Gastrocnemius medialis (tissue), 4 donors: Measurements from ENCODE around the gene DYNC2H1.

Experiments
- POLR2A ChIP-seq, 2 donors: fragments of 450-650 bp; IDR thresholded peaks; one replicate each; pipeline ENCODE4 v1.6.1; 2017; ENCODE audit warnings: antibody characterized with exemption in 2 of 2, mild to moderate bottlenecking in 2 of 2, moderate library complexity in 2 of 2
- TF ChIP-seq, protein P1 (sequence below), 5 experiments: fragments of 450-650 bp in 3 of 5; fragments of 200-600 bp in 2 of 5; sonication (generic) in 2 of 5; IDR thresholded peaks in 4 of 5; conservative IDR thresholded peaks in 1 of 5; 1 replicate in 4 of 5; 2 replicates in 1 of 5; pipeline ENCODE4 v1.5.1; 2016 to 2019; ENCODE audit warnings: antibody characterized with exemption in 5 of 5, mild to moderate bottlenecking in 3 of 5, moderate library complexity in 3 of 5

DNA sequence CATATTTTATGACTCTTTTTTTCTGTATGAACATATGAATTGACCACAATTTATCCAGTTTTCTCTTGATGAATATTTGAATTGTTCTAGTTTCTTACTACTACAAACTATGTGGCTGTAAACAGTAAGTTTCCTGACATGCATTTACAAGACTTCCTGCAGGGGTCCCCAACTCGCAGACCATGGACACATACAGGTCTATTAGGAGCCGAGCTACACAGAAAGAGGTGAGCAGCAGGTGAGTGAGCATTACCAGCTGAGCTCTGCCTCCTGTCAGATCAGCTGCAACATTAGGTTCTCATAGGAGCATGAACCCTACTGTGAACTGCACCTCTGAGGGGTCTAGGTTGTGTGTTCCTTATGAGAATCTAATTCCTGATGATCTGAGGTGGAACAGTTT is 379.4 kb downstream of the DYNC2H1 start:
- TF ChIP-seq, protein P1, sequence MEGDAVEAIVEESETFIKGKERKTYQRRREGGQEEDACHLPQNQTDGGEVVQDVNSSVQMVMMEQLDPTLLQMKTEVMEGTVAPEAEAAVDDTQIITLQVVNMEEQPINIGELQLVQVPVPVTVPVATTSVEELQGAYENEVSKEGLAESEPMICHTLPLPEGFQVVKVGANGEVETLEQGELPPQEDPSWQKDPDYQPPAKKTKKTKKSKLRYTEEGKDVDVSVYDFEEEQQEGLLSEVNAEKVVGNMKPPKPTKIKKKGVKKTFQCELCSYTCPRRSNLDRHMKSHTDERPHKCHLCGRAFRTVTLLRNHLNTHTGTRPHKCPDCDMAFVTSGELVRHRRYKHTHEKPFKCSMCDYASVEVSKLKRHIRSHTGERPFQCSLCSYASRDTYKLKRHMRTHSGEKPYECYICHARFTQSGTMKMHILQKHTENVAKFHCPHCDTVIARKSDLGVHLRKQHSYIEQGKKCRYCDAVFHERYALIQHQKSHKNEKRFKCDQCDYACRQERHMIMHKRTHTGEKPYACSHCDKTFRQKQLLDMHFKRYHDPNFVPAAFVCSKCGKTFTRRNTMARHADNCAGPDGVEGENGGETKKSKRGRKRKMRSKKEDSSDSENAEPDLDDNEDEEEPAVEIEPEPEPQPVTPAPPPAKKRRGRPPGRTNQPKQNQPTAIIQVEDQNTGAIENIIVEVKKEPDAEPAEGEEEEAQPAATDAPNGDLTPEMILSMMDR (IDR thresholded peaks at IDR 0.05 in 4 of 5, conservative IDR thresholded peaks at IDR 0.05 in 1 of 5) = no peak
- no peak for TF ChIP-seq POLR2A (IDR thresholded peaks at IDR 0.05)
